HepG2 (cell line): ENCODE results near the gene AMBRA1. TPM values are rescaled to one million over a fixed set of nuclear protein-coding genes. Genes with fewer than 3 reads are reported as not detected.
A peak's percentile ranks its signal among the peaks of the same experiment; 100 is the strongest.

Experiments used
- CBX1 ChIP-seq: IDR thresholded peaks from one replicate; pipeline ENCODE4 v1.6.1; 2016; ENCODE audit warnings: antibody characterized with exemption, low read depth
- CEBPG ChIP-seq: IDR thresholded peaks from 2 replicates; pipeline ENCODE4 v1.6.1; 2016
- HOXA3 ChIP-seq: sonication (generic); formaldehyde crosslinking; IDR thresholded peaks from 2 replicates; pipeline ENCODE4 v1.5.0; 2020; ENCODE audit warnings: missing genetic modification reagents
- NFATC3 ChIP-seq: sonication (generic); formaldehyde crosslinking; IDR thresholded peaks from 2 replicates; pipeline ENCODE4 v1.5.1; 2020; ENCODE audit warnings: mild to moderate bottlenecking, missing genetic modification reagents
- TEAD3 ChIP-seq: optimal IDR thresholded peaks from 2 replicates; pipeline ENCODE3; 2016; ENCODE audit warnings: borderline replicate concordance
- TOPORS ChIP-seq: sonication (generic); formaldehyde crosslinking; IDR thresholded peaks from 2 replicates; pipeline ENCODE4 v1.8.0; 2023; ENCODE audit warnings: mild to moderate bottlenecking, missing genetic modification reagents
- ZFP36 ChIP-seq: fragments of 150-350 bp; IDR thresholded peaks from 2 replicates; pipeline ENCODE4 v1.6.1; 2018; ENCODE audit warnings: borderline replicate concordance, low read length, low read depth; ENCODE audit not compliant: partially characterized antibody
- ZFP62 ChIP-seq: sonication (generic); formaldehyde crosslinking; IDR thresholded peaks from 2 replicates; pipeline ENCODE4 v1.4.0; 2020; ENCODE audit warnings: missing genetic modification reagents
- ZMYM3 ChIP-seq: sonication (generic); formaldehyde crosslinking; IDR thresholded peaks from 2 replicates; pipeline ENCODE4 v1.5.1; 2020; ENCODE audit warnings: mild to moderate bottlenecking, missing genetic modification reagents
- ZNF264 ChIP-seq: sonication (generic); formaldehyde crosslinking; IDR thresholded peaks from 2 replicates; pipeline ENCODE4 v1.4.0; 2020; ENCODE audit warnings: missing genetic modification reagents
- polyA plus RNA-seq, 8 experiments: library from polyadenylated mRNA; depleted of rRNA in 3 of 8; stranded (reverse) in 7 of 8; unstranded in 1 of 8; fragments of >200 nt; fragmentation: Illumina TruSeq in 4 of 8; extraction: Trizol in 4 of 8; gene quantifications; 2 replicates each; pipeline versions ENCODE4 v1.2.1 to v1.2.3, GENCODE V29; 2011 to 2016; ENCODE audit warnings: low read depth in 4 of 8, missing spikeins in 1 of 8, mixed read lengths in 1 of 8; ENCODE audit not compliant: insufficient read depth in 1 of 8
- total RNA-seq, 5 experiments: library from RNA; depleted of rRNA; stranded (reverse); fragments of >200 nt; fragmentation: Illumina TruSeq; extraction: Trizol; gene quantifications; 2 replicates each; pipeline ENCODE4 v1.2.3, GENCODE V29; 2016; ENCODE audit warnings: low read depth in 1 of 5
- TF ChIP-seq, protein P1 (sequence below), 2 experiments: sonication (generic) in 1 of 2; formaldehyde crosslinking in 1 of 2; IDR thresholded peaks; 2 replicates each; pipeline versions ENCODE4 v1.6.1 to v1.9.0; 2014 to 2022; ENCODE audit warnings: antibody characterized with exemption in 1 of 2, borderline replicate concordance in 1 of 2, inconsistent platforms in 1 of 2, low read depth in 1 of 2, missing genetic modification reagents in 1 of 2
- TF ChIP-seq, protein P2 (sequence below): sonication (generic); formaldehyde crosslinking; IDR thresholded peaks from 2 replicates; pipeline ENCODE4 v1.5.0; 2020; ENCODE audit warnings: missing genetic modification reagents, mild to moderate bottlenecking, borderline replicate concordance
- TF ChIP-seq, protein P3 (sequence below): sonication (generic); formaldehyde crosslinking; IDR thresholded peaks from 2 replicates; pipeline ENCODE4 v1.8.0; 2022; ENCODE audit warnings: low read depth, missing genetic modification reagents
- TF ChIP-seq, protein P4 (sequence below): sonication (generic); formaldehyde crosslinking; IDR thresholded peaks from 2 replicates; pipeline ENCODE4 v1.8.0; 2022; ENCODE audit warnings: mild to moderate bottlenecking, missing genetic modification reagents, borderline replicate concordance
- TF ChIP-seq, protein P5 (sequence below): sonication (generic); formaldehyde crosslinking; IDR thresholded peaks from 2 replicates; pipeline ENCODE4 v1.8.0; 2022; ENCODE audit warnings: mild to moderate bottlenecking, missing genetic modification reagents, moderate library complexity

AMBRA1 gene
- total and polyA plus RNA-seq, 2 of the 13 experiments (the other 11 are each of a cell fraction or from before 2014, with no cell fraction given): 15.7 to 26.0 TPM

DNA sequence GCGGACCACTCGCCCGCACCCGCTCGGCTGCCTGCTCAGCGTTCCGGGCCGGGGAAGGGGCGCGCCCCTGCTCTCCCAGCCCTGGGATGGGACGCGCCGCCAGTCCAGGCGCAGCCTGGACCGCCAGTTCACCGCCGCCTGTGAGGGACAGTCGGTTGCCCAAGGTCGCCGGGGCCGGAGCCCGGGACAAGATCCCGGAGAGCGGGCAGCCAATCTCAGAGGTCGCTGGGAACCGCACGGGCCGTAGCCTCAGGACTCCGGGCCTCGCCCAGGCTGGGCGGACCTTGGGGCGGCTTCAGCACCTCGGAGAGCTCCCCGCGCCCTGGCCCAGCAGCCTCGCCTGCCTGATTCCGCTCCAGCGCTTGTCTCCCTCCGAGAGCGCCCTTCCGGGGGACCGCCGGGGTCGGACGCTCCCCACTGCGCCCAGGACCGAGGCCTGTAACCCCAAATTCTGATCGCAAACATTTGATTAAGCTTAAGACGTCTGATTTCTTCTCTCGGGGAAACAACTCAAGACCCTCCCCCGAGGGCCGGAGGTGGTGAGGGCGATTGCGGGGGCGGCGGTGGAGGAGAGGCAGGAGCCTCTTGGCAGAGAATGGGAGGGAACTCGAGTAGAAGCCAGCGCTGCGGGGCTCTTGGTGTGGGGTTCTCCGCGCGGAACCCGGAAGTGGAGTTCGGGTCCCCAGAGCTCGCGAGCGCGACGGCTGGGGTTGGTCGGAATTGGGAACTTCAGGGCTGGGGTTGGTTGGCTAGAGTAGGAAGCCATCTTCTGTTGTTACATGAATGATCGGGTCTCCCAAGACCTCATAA is 201.2 kb downstream of the AMBRA1 start (continued):
- TF ChIP-seq, protein P1, sequence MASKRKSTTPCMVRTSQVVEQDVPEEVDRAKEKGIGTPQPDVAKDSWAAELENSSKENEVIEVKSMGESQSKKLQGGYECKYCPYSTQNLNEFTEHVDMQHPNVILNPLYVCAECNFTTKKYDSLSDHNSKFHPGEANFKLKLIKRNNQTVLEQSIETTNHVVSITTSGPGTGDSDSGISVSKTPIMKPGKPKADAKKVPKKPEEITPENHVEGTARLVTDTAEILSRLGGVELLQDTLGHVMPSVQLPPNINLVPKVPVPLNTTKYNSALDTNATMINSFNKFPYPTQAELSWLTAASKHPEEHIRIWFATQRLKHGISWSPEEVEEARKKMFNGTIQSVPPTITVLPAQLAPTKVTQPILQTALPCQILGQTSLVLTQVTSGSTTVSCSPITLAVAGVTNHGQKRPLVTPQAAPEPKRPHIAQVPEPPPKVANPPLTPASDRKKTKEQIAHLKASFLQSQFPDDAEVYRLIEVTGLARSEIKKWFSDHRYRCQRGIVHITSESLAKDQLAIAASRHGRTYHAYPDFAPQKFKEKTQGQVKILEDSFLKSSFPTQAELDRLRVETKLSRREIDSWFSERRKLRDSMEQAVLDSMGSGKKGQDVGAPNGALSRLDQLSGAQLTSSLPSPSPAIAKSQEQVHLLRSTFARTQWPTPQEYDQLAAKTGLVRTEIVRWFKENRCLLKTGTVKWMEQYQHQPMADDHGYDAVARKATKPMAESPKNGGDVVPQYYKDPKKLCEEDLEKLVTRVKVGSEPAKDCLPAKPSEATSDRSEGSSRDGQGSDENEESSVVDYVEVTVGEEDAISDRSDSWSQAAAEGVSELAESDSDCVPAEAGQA (IDR thresholded peaks at IDR 0.05; ENCODE audit: low read depth): no peak
- TF ChIP-seq, protein P1 (CRISPR knock-in tag; IDR thresholded peaks at IDR 0.05; ENCODE audit: borderline replicate concordance): peak; percentile 98
- TF ChIP-seq, protein P2, sequence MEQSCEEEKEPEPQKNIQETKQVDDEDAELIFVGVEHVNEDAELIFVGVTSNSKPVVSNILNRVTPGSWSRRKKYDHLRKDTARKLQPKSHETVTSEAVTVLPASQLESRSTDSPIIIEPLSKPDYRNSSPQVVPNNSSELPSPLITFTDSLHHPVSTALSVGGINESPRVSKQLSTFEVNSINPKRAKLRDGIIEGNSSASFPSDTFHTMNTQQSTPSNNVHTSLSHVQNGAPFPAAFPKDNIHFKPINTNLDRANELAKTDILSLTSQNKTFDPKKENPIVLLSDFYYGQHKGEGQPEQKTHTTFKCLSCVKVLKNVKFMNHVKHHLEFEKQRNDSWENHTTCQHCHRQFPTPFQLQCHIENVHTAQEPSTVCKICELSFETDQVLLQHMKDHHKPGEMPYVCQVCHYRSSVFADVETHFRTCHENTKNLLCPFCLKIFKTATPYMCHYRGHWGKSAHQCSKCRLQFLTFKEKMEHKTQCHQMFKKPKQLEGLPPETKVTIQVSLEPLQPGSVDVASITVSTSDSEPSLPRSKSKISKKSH (CRISPR knock-in tag): peak; percentile 95
- TF ChIP-seq ZFP36 (no peak), CEBPG (CRISPR knock-in tag) (0 out of 2 replicates have a peak, but pooled peaks have one; percentile 27), TOPORS (CRISPR knock-in tag) (peak; percentile 88), ZMYM3 (CRISPR knock-in tag) (peak; percentile 53; the same call in 1 of the 2 replicates), HOXA3 (CRISPR knock-in tag) (peak; percentile 90), ZNF264 (CRISPR knock-in tag) (peak; percentile 96), ZFP62 (no peak), NFATC3 (CRISPR knock-in tag) (peak; percentile 93; the same call in 1 of the 2 replicates), TEAD3 (peak; percentile 83), CBX1 (no peak)
- TF ChIP-seq, protein P3, sequence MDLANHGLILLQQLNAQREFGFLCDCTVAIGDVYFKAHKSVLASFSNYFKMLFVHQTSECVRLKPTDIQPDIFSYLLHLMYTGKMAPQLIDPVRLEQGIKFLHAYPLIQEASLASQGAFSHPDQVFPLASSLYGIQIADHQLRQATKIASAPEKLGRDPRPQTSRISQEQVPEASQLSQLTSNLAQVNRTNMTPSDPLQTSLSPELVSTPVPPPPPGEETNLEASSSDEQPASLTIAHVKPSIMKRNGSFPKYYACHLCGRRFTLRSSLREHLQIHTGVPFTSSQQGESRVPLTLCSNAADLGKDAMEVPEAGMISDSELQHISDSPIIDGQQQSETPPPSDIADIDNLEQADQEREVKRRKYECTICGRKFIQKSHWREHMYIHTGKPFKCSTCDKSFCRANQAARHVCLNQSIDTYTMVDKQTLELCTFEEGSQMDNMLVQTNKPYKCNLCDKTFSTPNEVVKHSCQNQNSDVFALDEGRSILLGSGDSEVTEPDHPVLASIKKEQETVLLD: peak; percentile 65; the same call in 1 of the 2 replicates
- TF ChIP-seq, protein P4, sequence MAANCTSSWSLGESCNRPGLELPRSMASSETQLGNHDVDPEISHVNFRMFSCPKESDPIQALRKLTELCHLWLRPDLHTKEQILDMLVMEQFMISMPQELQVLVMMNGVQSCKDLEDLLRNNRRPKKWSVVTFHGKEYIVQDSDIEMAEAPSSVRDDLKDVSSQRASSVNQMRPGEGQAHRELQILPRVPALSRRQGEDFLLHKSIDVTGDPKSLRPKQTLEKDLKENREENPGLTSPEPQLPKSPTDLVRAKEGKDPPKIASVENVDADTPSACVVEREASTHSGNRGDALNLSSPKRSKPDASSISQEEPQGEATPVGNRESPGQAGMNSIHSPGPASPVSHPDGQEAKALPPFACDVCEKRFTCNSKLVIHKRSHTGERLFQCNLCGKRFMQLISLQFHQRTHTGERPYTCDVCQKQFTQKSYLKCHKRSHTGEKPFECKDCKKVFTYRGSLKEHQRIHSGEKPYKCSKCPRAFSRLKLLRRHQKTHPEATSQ (CRISPR knock-in tag): no peak
- TF ChIP-seq, protein P5, sequence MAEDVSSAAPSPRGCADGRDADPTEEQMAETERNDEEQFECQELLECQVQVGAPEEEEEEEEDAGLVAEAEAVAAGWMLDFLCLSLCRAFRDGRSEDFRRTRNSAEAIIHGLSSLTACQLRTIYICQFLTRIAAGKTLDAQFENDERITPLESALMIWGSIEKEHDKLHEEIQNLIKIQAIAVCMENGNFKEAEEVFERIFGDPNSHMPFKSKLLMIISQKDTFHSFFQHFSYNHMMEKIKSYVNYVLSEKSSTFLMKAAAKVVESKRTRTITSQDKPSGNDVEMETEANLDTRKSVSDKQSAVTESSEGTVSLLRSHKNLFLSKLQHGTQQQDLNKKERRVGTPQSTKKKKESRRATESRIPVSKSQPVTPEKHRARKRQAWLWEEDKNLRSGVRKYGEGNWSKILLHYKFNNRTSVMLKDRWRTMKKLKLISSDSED (CRISPR knock-in tag): peak; percentile 78; the same call in 1 of the 2 replicates
